GM21381 (cell line): ENCODE measurements around the gene SP100.
A peak's percentile ranks its signal among the peaks of the same experiment; 100 is the strongest.
"Not testable (repeated sequence)": the region's sequence is repeated elsewhere in the genome, so short reads cannot be mapped to it uniquely, and the experiment has no call there.

Source experiments
- ATAC-seq: cut with Tn5 transposase; IDR thresholded peaks from one replicate; pipeline ENCODE4 v1.9.1; 2021; ENCODE audit warnings: mild to moderate bottlenecking, moderate library complexity; ENCODE audit not compliant: unreplicated experiment

The SP100 gene

DNA sequence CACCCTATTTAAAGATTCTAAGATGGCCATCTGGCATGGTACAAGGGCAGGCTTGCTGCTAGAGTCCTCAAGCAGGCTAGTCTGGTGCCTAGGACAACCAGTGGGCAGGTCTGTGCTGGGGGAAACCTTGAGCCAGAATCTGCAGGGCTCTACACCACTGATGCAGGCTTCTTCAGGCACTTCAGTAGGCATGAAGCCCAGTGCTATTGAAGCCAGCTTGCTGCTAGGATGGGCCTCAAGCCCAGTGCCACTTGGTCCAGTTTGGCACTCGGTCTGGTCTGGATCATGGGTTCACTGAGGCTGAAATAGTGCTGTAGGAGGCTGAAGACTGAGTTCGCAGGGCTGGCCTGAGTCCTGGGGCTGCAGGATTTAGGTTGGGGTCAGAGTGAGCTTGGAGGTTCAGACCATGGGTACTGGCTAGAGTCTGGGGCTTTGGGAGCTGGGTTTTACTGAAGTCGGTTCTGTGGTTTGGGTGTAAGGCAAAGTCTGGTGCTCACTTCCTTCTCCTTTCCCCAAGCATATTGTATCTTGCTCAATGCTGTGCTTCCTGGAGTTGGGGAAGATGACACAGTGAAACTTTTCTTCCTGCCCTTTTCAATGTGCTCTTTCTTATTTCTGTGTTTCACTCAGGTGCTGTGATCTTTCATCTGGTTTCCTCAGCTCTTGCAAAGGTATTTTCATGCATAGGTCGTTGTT, 41.2 kb downstream of the SP100 start:
- ATAC-seq, result no peak

DNA sequence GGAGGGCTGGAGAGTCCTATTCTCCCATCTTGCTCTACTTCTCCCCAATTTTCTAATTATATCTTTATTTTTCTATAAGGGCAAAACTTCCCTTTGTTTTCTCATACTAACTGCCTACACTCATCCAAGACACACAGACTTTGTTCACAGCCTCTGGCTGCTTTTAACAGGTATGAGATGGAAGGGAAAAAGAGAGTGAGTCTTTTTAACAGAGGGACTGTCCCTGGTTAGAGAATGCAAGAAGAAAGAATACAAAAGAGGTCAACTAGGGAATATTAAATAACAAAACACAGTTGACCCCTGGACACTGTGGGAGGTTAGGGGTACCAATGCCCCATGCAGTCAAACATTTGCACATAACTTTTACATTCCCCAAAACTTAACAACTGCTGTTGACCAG, 41.8 kb downstream of the SP100 start:
- ATAC-seq, result no peak

DNA sequence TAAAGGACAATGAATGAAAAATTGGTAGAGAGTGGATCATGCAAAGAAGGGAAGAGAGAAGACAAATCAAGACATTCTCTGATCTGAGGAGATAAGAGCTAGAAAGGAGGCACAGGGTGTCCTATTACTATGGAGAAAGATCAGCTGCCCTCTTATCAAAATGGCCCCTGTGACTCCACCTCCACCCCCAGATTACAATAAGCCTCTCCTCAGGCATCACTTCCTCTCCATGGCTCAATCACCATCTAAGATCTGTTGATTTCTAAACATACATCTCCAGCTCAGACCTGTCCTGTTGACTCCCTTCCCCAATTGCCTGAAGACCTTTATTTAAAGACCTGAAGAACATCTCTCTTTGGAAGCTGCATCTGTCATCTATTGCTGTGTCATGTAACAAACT, 43.2 kb downstream of the SP100 start:
- ATAC-seq, result no peak

DNA sequence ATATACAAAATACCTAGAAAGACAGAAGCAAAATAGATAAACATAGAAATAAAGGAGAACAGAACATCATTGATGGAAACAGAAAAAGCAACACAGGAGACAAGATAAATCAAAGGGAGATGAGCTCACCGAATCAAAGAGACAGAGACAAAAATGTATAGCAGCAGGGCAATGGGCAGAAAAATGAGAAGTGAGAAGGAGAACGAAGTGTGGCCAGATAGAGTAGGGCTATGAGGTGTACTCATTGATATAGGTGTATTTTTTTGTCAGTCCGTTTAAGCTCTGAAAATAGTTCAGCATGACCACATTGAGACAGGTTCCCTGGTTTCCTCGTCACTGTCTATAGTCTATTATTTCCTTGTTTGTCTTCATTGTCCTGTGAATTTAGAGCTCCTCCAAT, 55.1 kb downstream of the SP100 start:
- ATAC-seq, result no peak

DNA sequence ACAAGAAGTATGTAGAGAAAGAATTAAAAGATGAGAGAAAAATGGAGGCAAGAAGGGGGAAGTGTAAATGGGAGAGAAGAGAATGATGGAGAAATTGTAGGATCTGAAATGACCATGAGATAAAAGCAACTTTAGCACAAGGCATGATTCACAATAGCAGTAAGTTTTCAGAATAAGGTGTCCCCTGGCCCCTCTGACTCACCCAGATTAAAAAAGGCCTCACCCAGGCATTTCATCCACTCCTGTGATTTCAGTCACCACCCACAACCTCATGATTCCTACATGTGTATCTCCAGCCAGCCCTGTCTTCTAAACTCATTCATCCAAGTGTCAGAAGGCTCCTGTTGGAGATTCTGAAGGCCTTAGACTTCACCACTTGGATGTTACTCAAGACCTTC, 56.6 kb downstream of the SP100 start:
- no peak for ATAC-seq

DNA sequence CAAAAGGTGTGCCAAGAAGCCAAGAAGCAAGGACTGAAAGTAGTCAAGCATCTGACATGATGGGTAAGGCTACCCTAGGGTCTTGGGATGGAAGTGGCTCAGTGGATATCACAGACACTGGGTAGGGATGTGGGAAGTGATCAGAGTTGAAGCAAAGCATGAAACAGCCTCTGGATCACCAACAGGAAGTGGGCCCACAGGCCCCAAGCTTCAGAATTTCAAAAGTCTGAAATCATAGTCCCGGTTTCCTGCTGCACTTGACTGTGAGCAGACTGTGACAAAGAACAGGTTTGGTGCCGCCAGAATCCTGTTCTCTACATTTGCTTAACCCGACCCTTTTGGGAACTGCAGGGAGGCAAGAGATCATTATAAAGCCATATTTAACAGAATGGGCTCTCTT, 57.4 kb downstream of the SP100 start:
- no peak for ATAC-seq

DNA sequence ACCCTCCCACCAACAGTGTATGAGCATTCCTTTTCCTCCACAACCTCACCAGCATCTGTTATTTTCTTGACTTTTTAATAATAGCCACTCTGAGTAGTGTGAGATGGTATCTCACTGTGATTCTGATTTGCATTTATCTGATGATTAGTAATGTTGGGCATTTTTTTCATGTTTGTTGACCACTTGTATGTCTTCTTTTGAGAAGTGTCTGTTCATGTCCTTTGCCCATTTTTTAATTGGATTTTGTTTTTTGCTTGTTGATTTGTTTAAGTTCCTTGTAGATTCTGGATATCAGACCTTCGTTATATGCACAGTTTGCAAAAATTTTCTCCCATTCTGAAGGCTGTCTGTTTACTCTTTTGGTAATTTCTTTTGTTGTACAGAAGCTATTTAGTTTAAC, 59.1 kb downstream of the SP100 start:
- no peak for ATAC-seq

DNA sequence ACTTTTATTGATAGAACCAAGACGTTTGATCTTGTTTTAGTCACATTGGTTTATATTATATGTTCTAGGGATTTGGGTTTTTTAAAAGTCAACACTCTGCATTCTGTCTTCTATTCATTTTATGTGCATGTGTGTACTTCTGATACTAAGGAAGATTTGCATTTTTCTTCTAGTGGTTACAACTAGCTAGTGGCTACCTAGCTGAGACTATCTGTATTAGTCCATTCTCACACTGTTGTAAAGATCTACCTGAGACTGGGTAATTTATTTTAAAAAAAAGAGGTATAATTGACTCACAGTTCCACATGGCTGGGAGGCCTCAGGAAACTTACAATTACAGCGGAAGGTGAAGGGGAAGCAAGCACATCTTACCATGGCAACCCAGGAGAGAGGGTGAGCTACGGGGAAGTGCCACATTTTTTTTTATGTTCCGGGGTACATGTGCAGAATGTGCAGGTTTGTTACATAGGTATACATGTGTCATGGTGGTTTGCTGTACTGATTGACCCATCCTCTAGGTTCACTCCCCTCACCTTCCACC, 69.9 kb downstream of the SP100 start:
- no peak for ATAC-seq

DNA sequence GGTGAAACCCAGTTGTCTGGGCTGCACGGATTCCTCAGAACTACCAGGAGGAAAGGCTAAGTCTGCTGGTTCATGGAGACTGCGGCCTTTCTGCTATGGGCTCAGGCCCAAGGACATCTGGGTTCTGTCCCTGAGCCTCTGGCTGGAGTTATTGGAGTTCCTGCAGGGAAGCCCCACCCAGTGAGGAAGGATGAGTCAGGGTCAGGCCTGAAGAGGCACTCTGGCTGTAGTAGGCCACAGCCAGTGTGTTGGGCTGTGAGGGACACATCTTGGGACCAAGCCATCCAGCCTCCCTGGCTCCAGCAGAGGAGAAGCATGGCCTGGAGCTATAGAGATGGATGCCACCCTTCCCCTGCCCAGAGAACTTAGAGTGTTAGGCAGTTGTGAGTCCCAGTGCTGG, 75.2 kb downstream of the SP100 start:
- not testable (repeated sequence) for ATAC-seq

DNA sequence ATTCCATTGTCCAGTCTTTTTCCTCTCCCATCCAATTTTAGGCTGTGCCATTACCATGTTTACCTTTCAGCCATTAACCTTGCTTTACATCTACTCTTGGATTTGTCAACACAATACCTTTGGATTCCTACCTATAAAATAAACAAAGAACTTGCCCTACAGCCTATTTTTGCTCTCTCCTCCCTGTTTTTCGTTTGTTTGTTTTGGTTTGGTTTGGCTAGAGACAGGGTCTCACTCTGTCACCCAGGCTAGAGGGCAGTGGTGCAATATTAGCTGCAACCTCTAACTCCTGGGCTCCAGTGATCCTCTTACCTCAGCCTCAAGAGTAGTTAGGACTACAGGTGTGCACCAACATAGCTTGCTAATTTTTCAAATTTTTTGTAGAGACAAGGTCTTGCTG, 76.1 kb downstream of the SP100 start:
- ATAC-seq, result no peak

DNA sequence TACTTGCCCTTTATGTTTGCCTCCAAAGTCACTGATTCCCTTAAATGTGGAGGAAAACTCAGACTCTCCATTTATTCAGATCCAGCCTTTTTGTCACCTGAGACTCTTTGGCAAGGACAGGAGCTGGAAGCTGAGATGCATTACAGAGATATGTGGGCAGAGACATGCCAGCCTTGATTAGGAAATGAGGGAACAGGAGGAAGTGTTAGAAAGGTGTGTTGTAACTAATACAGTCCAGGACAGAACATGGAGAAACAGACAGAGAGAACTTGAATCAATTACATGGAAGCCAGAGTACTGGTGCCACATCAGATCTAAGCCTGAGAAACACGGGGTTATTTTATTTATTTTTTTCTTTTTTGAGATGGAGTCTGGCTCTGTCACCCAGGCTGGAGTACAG, 79.0 kb downstream of the SP100 start:
- no peak for ATAC-seq

DNA sequence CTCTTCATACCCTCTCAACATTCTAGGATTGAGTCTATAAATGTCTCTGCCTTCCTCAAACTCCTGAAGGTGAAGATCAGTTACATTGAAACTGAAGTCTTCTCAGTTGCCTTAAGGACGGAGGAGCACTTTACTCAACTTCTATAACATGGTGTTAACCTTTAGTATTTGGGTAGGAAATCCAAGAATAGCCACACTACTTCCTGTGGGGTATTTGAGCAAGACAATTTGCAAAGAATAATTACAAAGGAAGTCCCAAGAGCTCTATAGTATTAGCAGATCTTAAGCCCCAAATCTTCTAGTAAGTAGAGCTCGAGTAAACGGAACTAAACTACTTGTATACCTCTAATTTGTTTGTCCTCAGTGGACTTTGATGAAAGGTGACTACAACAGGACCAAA, 80.9 kb downstream of the SP100 start:
- no peak for ATAC-seq

DNA sequence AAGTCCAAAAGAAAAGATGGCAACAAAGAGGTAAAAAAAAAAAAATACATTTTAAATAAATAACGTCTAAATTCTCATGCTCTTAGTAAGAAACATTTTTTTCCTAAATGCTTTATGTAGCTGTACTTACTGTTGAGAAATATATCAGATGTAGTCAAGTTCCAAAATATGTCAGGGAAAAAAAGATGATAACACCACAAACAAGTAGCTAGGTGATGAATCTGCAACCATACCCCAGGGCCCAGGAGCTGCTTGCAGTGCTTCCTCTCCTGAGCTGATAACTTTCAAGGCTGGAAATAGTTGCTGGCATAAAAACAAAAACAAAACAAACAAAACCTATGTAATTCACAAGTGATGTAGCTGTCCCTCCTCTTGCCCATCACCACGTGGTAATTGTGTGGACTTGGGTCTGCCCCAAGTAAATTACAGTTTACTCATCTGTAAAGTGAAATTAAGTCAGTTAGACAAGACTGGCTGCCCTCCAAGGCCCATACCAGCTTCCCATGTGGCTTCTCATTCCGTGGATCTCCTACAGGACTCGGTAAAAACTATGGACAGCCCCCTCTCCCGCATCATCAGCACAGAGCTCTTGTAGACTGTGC, 82.6 kb downstream of the SP100 start:
- ATAC-seq, result no peak

DNA sequence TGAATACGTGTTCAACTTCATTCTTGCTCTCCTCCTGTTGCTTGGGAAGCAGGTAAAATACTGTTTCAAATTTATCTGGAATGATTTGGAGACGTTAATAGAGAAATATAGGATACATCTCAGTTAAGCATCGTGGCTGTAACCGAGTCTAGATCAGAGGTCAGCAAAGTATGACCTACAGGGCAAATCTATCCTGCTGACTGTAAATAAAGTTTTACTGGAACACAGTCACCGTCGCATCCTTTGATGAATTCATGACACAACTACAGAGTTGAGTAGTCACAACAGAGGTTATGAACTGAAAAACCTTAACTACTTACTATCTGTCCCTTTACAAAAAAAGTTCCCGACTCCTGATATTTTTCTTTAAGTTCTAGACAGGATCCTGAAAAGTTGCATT, 86.6 kb downstream of the SP100 start:
- no peak for ATAC-seq

DNA sequence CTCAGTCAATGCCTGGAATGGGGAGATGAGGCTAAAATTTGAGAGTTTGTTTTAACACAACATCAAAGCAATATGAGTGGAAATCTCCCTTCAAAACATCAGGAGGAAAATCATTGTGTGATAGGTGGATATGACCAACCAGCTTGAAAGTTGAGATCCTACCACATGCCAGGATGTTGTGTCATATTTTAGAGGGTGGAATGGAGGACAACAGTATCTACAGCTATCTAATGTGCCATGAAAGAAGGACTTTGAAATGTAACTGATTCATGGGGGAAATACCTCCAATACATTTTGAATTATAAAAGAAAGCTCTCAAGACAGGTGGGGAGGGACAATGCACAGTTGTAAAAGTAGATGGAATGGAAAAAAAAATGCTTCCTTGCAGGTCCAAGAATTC, 87.8 kb downstream of the SP100 start:
- no peak for ATAC-seq

DNA sequence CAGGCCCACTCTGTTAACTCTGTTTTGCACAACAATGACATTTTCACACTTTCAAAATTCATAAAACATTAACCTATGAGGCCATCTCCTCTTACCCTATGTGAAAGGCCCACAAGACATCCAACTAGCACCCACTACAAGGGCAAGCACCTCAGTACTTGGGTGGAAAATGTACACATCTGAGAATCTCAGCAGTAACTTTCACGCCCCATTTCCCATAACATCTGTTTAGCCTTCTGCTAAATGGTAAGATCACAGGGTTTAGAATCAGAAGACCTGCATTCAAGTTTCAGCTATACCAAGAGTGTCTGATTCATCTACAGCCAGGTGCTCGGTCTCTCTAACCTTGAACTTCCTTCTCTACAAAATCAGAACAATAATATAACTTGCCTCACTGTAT, 89.2 kb downstream of the SP100 start:
- peak; percentile 94 for ATAC-seq

DNA sequence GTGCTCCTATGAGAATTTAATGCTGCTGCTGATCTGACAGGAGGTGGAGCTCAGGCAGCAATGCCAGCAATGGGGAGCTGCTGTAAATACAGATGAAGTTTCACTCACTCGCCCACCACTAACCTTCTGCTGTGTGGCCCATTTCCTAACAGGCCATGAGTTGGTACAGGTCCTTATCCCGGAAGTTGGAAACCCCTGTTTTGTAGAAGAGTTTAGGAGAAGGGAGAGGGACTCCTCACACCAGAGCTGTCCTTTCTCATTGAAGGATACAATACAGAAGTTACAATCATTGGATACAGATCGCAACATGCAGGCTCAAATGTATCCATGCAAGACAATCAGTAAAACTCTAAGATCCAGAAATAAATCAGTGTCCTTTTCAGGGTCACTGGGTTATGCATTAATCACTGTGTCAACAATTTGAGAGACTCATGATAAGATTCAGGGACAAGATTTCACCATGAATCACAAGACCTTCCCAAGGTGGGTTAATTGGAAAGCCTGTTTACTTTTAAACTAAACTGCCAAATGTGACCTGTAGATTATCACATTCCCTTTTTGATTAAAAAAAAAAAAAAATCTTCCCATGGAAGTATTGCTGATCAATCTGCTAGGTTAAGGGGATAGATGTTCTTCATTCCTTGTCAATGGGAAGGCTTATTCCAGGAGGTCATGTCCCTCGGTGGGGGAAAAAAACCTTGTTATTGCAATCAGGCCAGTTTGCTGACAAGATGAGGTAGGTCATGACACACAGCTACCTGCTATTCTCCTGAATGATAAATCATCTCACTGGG, 97.2 kb downstream of the SP100 start:
- ATAC-seq, result no peak

DNA sequence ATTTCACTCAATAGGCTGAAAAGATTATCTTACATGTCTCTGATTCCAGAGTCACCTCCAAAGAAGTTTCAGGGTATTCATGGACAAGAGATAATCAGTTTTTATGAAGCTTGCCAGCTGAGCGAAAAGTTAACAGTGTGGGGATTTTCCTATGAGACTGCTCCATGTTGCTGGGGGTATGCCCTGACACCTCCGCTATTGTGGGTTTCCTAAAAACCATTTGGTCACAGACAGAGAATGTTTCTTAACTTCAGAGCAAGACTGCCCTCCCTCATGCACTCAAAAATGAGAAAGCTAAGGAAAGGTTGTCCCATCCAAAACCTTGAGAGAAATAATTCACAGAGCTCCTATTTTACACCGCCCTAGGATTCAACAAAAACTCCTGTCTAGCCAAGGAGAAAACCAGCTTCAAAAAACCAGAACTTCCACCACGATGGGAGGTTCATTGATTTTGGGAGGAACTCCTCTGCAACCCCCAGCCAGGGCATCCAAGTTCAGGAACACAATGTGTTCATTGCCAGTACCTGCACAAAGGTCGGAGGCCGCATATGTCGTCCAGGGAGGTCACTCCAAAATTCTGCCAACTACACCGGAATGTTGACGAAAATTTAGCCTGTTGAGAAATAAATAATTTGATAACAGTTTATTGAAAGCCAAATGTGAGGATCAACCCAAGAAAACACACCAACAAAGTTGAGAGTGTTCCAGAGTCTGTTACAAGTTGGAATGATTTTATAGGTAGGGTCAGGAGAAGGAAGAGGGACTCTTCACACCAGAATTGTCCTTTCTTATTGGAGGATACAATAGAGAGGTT, 104.3 kb downstream of the SP100 start:
- no peak for ATAC-seq

DNA sequence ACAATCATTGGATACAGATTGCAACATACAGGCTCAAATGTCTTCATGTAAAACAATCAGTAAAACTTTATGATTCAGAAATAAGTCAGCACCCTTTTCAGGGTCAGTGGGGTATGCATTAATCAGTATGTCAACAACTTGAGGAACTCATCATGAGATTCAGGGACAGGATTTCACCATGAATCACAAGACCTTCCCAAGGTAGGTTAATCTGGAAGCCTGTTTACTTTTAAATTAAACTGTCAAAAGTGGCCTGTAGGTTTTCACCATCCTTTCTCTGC, 104.8 kb downstream of the SP100 start:
- no peak for ATAC-seq

DNA sequence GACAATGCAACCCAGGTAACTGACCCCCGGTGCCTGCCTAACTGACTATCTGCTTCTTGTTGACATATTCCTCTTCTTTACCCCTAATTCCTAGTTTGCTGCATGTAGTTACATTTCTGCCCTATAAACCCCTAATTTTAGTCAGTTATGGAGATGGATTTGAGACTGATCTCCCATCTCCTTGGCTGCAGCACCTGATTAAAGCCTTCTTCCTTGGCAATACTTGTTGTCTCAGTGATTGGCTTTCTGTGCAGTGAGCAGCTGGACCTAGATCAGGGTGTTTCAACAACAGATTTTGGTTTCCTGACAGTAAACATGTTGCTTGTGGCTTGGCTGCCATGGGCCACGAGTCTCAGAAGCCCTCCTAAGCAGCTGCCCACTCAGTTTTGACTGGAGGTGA, 105.4 kb downstream of the SP100 start:
- no peak for ATAC-seq

DNA sequence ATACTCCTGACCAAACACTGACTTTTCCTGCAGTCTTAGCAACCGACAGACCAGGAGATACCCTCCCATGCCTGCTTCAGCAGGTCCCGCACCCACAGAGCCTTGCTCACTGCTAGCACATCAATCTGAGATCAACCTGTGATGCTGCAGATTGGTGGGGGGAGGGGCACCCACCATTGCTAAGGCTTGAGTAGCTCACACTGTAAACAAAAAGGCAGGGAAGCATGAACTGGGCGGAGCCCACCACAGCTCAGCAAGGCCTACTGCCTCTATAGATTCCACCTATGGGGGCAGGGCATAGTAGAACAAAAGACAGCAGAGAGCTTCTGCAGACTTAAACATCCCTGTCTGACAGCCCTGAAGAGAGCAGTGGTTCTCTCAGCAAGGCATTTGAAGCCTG, 109.7 kb downstream of the SP100 start:
- ATAC-seq, result no peak
